Measurements from ENCODE around the gene BLACAT1. TPM values are rescaled to one million over a fixed set of nuclear protein-coding genes. Genes with fewer than 3 reads are reported as not detected.

The BLACAT1 gene
- total and polyA plus RNA-seq, 2 of the 8 experiments (the other 6 are each of a cell fraction or from before 2014, with no cell fraction given), result 3.5 to 10.5 TPM

- peak; percentile 14 for TF ChIP-seq SAP30 (IDR thresholded peaks at IDR 0.05; ENCODE audit: insufficient read depth, insufficient replicate concordance, low read length)
- no peak for TF ChIP-seq TAF1 (IDR thresholded peaks at IDR 0.05; ENCODE audit: low read depth, low read length)
- TF ChIP-seq CHD7 (IDR thresholded peaks at IDR 0.05; ENCODE audit: insufficient replicate concordance, low read length), result no peak
- no peak for TF ChIP-seq GTF2F1 (IDR thresholded peaks at IDR 0.05; ENCODE audit: borderline replicate concordance, low read depth, low read length)
- peak; percentile 60 for TF ChIP-seq ASH2L (IDR thresholded peaks at IDR 0.05; ENCODE audit: low read length)
- 0 out of 4 replicates have a peak, but pooled peaks of 1 of the 2 experiments have one; percentile 2 for TF ChIP-seq SIN3A (conservative IDR thresholded peaks at IDR 0.05 in 1 of 2, IDR thresholded peaks at IDR 0.05 in 1 of 2; ENCODE audit: low read depth in 1 of 2, low read length in 2 of 2)
- no peak for TF ChIP-seq BCL11A (IDR thresholded peaks at IDR 0.05; ENCODE audit: low read depth in 2 of 2, low read length in 2 of 2)
- no peak for TF ChIP-seq EZH2 (IDR thresholded peaks at IDR 0.05; ENCODE audit: low read depth, low read length, severe bottlenecking)
- no peak for TF ChIP-seq TEAD4 (IDR thresholded peaks at IDR 0.05; ENCODE audit: low read depth, low read length)
- no peak for TF ChIP-seq BACH1 (IDR thresholded peaks at IDR 0.05; ENCODE audit: low read length)
Measured at GRCh38 chr1:205455581-205456382, at the start of gene BLACAT1 (continued).
